Measurements from ENCODE around the gene ZNF358. TPM values are rescaled to one million over a fixed set of nuclear protein-coding genes. Genes with fewer than 3 reads are reported as not detected.

ZNF358 gene
- total RNA-seq, 1 donor from 2014 or later, result 41.1 TPM

GRCh38 chr19:7506385-7507328 lies 9.2 kb upstream of the ZNF358 start:
- Histone ChIP-seq H3K36me3 (ENCODE audit: insufficient read depth, low read length) (no peaks in the 10 kb centered on the region), H3K27ac (ENCODE audit: low read depth, low read length) (no peak overlapping the region), H2AFZ (ENCODE audit: low read depth, low read length) (peak overlapping the region; percentile 55), H3K27me3 (ENCODE audit: insufficient read depth, low read length) (peaks cover 6% of the 10 kb centered on the region), H4K20me1 (ENCODE audit: insufficient read depth, low read length) (no peaks in the 10 kb centered on the region), H3K4me2 (ENCODE audit: low read length) (peak overlapping the region; percentile 32), H3K4me1 (ENCODE audit: insufficient read depth, low read length) (no peaks in the 10 kb centered on the region), H3K4me3 (ENCODE audit: insufficient read depth, low read depth, low read length) (no peak overlapping the region), H3K79me2 (ENCODE audit: insufficient read depth, low read length) (no peaks in the 10 kb centered on the region), H3K9ac (ENCODE audit: low read length) (no peak overlapping the region), H3K9me3 (ENCODE audit: insufficient read depth, low read depth, low read length) (no peaks in the 10 kb centered on the region)
- peaks cover 38% of the 10 kb centered on the region for H3K27me3 Mint-ChIP-seq (ENCODE audit: low read depth, unreplicated experiment)
- H3K4me3 Mint-ChIP-seq (ENCODE audit: unreplicated experiment), result peak overlapping the region; percentile 34
- no peak for TF ChIP-seq CTCF (IDR thresholded peaks at IDR 0.05; ENCODE audit: insufficient read depth, low read depth, low read length)
- TF ChIP-seq EZH2 (IDR thresholded peaks at IDR 0.05; ENCODE audit: insufficient read depth, low read length), result no peak
- H3K4me1 Mint-ChIP-seq (ENCODE audit: low read depth, unreplicated experiment), result no peaks in the 10 kb centered on the region
- DNase-seq (ENCODE audit: low read depth) (peak; percentile 68), FAIRE-seq (no peak)
- H3K9me3 Mint-ChIP-seq (ENCODE audit: unreplicated experiment), result peaks cover 1% of the 10 kb centered on the region
- no peak overlapping the region for H3K27ac Mint-ChIP-seq (ENCODE audit: unreplicated experiment)
- no peaks in the 10 kb centered on the region for H3K36me3 Mint-ChIP-seq (ENCODE audit: low read depth, unreplicated experiment)

- DNase-seq (ENCODE audit: low read depth), result peak; percentile 65
- Mint-ChIP-seq H3K4me3 (ENCODE audit: unreplicated experiment) (no peak overlapping the region), H3K27me3 (ENCODE audit: low read depth, unreplicated experiment) (peaks cover 29% of the 10 kb centered on the region), H3K27ac (ENCODE audit: unreplicated experiment) (no peak overlapping the region), H3K4me1 (ENCODE audit: low read depth, unreplicated experiment) (no peaks in the 10 kb centered on the region), H3K36me3 (ENCODE audit: low read depth, unreplicated experiment) (no peaks in the 10 kb centered on the region), H3K9me3 (ENCODE audit: unreplicated experiment) (peaks cover 1% of the 10 kb centered on the region)
- H3K4me2 ChIP-seq (ENCODE audit: low read length), result no peak overlapping the region
- FAIRE-seq, result no peak
- peak overlapping the region; percentile 23 for H2AFZ ChIP-seq (ENCODE audit: low read depth, low read length)
- H3K4me1 ChIP-seq (ENCODE audit: insufficient read depth, low read length), result no peaks in the 10 kb centered on the region
- H3K36me3 ChIP-seq (ENCODE audit: insufficient read depth, low read length), result no peaks in the 10 kb centered on the region
- peaks cover 3% of the 10 kb centered on the region for H3K27me3 ChIP-seq (ENCODE audit: insufficient read depth, low read length)
- TF ChIP-seq EZH2 (IDR thresholded peaks at IDR 0.05; ENCODE audit: insufficient read depth, low read length), result no peak
- TF ChIP-seq CTCF (IDR thresholded peaks at IDR 0.05; ENCODE audit: insufficient read depth, low read depth, low read length), result no peak
- H3K4me3 ChIP-seq (ENCODE audit: insufficient read depth, low read depth, low read length), result no peak overlapping the region
- no peak overlapping the region for H3K9ac ChIP-seq (ENCODE audit: low read length)
- no peak overlapping the region for H3K27ac ChIP-seq (ENCODE audit: low read depth, low read length)
- no peaks in the 10 kb centered on the region for H3K9me3 ChIP-seq (ENCODE audit: insufficient read depth, low read depth, low read length)
- H3K79me2 ChIP-seq (ENCODE audit: insufficient read depth, low read length), result no peaks in the 10 kb centered on the region
- no peaks in the 10 kb centered on the region for H4K20me1 ChIP-seq (ENCODE audit: insufficient read depth, low read length)
Measured at GRCh38 chr19:7507884-7508283, 8.0 kb upstream of the ZNF358 start.

GRCh38 chr19:7509625-7510024 lies 6.3 kb upstream of the ZNF358 start:
- Histone ChIP-seq H3K9me3 (ENCODE audit: insufficient read depth, low read depth, low read length) (no peaks in the 10 kb centered on the region), H3K9ac (ENCODE audit: low read length) (no peak overlapping the region), H4K20me1 (ENCODE audit: insufficient read depth, low read length) (no peaks in the 10 kb centered on the region), H3K27ac (ENCODE audit: low read depth, low read length) (no peak overlapping the region), H3K4me3 (ENCODE audit: insufficient read depth, low read depth, low read length) (no peak overlapping the region), H3K4me1 (ENCODE audit: insufficient read depth, low read length) (no peaks in the 10 kb centered on the region), H3K36me3 (ENCODE audit: insufficient read depth, low read length) (no peaks in the 10 kb centered on the region), H3K27me3 (ENCODE audit: insufficient read depth, low read length) (peaks cover 3% of the 10 kb centered on the region), H3K4me2 (ENCODE audit: low read length) (no peak overlapping the region), H3K79me2 (ENCODE audit: insufficient read depth, low read length) (no peaks in the 10 kb centered on the region), H2AFZ (ENCODE audit: low read depth, low read length) (no peak overlapping the region)
- FAIRE-seq, result no peak
- Mint-ChIP-seq H3K27me3 (ENCODE audit: low read depth, unreplicated experiment) (peaks cover 22% of the 10 kb centered on the region), H3K4me3 (ENCODE audit: unreplicated experiment) (no peak overlapping the region), H3K36me3 (ENCODE audit: low read depth, unreplicated experiment) (no peaks in the 10 kb centered on the region), H3K4me1 (ENCODE audit: low read depth, unreplicated experiment) (no peaks in the 10 kb centered on the region), H3K27ac (ENCODE audit: unreplicated experiment) (no peak overlapping the region), H3K9me3 (ENCODE audit: unreplicated experiment) (peaks cover 1% of the 10 kb centered on the region)
- TF ChIP-seq CTCF (IDR thresholded peaks at IDR 0.05; ENCODE audit: insufficient read depth, low read depth, low read length), result no peak
- TF ChIP-seq EZH2 (IDR thresholded peaks at IDR 0.05; ENCODE audit: insufficient read depth, low read length), result no peak
- no peak for DNase-seq (ENCODE audit: low read depth)
